SK-N-MC (cell line): ENCODE measurements around the gene RNF34.

Experiments used
- DNase-seq: peaks from one replicate; pipeline ENCODE4 v3.0.0-alpha.2; 2011; ENCODE audit warnings: low read depth, low spot score
- H3K27ac ChIP-seq: fragments of 200-600 bp; sonication (generic); 2 replicates; pipeline ENCODE4 v1.5.1; 2016; ENCODE audit warnings: mixed run types
- H3K36me3 ChIP-seq: fragments of 200-600 bp; sonication (generic); 2 replicates; pipeline ENCODE4 v1.6.1; 2017; ENCODE audit warnings: antibody characterized with exemption, low read length, mixed read lengths; ENCODE audit not compliant: insufficient read depth
- H3K4me3 ChIP-seq: fragments of 200-600 bp; sonication (generic); 2 replicates; pipeline ENCODE4 v1.5.1; 2016
- H3K9ac ChIP-seq: fragments of 200-600 bp; sonication (generic); 2 replicates; pipeline ENCODE4 v1.8.0; 2017; ENCODE audit warnings: mixed run types, mixed read lengths; ENCODE audit not compliant: insufficient read length
- H3K9me3 ChIP-seq: fragments of 200-600 bp; sonication (generic); 2 replicates; pipeline ENCODE4 v1.6.1; 2017; ENCODE audit warnings: low read depth, mild to moderate bottlenecking, antibody characterized with exemption, low read length, moderate library complexity, mixed read lengths
- EZH2 ChIP-seq: fragments of 200-600 bp; sonication (generic); IDR thresholded peaks from one replicate; pipeline ENCODE4 v1.6.1; 2017; ENCODE audit warnings: antibody characterized with exemption
- FOXP2 ChIP-seq: optimal IDR thresholded peaks from 2 replicates; pipeline ENCODE3; 2011; ENCODE audit warnings: mild to moderate bottlenecking, moderate library complexity; ENCODE audit not compliant: insufficient read depth; ENCODE audit errors: extremely low read length, control extremely low read depth
- POLR2AphosphoS5 ChIP-seq: IDR thresholded peaks from 2 replicates; pipeline ENCODE4 v1.6.1; 2012; ENCODE audit warnings: mild to moderate bottlenecking, low read depth, low read length, borderline replicate concordance

Gene RNF34, protein sequence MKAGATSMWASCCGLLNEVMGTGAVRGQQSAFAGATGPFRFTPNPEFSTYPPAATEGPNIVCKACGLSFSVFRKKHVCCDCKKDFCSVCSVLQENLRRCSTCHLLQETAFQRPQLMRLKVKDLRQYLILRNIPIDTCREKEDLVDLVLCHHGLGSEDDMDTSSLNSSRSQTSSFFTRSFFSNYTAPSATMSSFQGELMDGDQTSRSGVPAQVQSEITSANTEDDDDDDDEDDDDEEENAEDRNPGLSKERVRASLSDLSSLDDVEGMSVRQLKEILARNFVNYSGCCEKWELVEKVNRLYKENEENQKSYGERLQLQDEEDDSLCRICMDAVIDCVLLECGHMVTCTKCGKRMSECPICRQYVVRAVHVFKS

DNA sequence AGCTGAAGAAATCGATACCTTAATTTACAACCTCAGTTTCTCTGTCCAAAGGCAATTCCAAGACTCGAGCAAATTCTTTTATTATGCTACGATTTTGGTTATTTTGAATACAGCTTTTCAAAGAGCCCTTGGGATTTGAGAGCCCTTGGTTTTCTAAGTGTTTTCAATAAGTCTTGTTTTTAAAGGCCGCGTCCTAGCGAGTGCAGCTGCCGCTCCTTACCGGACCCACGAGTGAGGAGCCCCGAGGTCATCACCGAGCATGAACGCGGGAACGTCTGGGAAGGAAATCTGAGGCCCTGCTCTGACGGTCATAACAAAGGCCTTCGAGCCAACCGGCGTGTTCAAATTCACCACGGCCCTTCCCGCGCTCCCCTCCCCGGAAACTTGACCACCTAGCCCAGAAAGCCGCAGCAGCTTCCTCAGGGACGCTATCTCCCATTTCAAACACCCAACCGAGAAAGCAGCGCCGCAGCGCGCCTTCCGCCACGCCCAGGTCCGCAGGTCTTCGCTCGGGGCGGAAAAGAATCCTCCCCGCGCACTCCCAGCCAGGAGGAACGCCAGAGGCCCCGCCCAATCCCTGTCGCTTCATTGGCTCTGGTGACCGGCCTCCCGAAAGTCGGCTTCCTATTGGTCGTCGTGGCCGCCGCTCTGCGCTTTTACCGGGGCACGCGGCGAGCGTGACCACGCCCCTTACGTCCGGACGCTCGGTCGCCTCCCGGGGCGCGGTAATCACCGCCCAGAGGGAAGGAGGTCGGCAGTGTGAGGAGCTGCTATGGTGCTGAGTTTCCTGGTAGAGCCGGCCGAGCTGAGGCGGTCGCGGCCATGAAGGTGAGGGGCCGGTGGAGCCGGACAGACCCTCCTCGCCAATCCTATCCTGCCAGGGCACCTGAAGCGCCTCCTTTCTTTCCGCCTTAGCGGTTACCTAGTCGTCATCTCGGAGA is at the start of gene RNF34:
Gene RNF34, plus strand, starts transcription at position 728 of the 941 bp plus-strand sequence. Its CDS starts 95 bp downstream, at position 823.
- peak within 1 kb of the TSS; percentile 74; the same call in 1 of the 2 replicates for H3K27ac ChIP-seq
- peak within 1 kb of the TSS; percentile 81 for H3K4me3 ChIP-seq
- H3K36me3 ChIP-seq: peaks cover 9% of the 10 kb centered on the region; the same call in 1 of the 2 replicates
- peak within 1 kb of the TSS; percentile 86 for H3K9ac ChIP-seq
- H3K9me3 ChIP-seq: no peaks in the 10 kb centered on the region
- peak; percentile 99 for TF ChIP-seq POLR2AphosphoS5
- TF ChIP-seq EZH2: no peak
- DNase-seq: peak; percentile 77

DNA sequence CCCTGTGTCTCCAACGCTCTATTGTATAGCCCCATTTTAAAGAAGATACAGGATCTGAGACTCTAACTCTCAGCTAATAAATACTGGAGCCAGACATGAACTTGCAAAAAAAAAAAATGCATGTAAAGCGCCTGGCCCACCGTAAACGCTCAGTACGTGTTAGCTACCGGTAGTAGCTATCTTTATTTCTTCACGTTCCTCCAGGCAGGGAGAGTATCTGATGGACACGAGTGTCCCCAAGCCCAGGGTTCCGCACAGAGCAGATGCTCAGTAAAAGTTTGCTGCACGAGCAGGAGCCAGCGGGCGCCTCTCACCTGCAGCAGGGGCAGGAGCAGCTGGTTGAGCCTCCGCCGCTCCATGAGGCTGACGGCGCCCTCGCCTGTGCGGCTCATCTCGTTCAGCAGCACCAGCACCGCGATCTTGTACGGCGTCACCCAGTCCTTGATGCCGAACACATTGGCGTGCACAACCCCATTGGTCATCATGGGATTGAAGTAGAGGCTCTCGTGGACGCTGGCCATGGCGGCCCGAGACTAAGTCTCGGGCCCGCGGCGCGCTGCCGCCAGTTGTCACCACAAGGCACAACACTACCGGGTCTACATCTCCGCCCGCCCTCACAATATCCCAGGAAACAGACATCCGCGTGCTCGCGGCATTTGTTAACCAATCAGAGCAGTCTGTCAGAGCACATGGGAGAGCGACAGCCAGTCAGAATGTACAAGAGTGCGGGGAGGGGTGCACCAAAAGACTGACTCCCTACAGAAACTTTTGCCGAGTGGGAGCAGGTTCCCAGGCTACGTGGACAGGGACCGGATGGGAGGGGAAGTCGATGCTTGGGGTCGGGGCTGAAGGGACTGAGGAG is 47.9 kb upstream of the RNF34 start, which contains the start of gene ANAPC5:
Gene ANAPC5, minus strand, starts transcription at position 592 of the 862 bp plus-strand sequence. Its CDS starts 71 bp downstream, at position 521.
- DNase-seq: peak; percentile 98
- Histone ChIP-seq H3K36me3 (peaks cover 9% of the 10 kb centered on the region; the same call in 1 of the 2 replicates), H3K9me3 (no peaks in the 10 kb centered on the region), H3K27ac (peak within 1 kb of the TSS; percentile 84), H3K4me3 (peak within 1 kb of the TSS; percentile 78), H3K9ac (peak within 1 kb of the TSS; percentile 95)
- peak; percentile 74 for TF ChIP-seq POLR2AphosphoS5
- TF ChIP-seq FOXP2: peak; percentile 62
- no peak for TF ChIP-seq EZH2

DNA sequence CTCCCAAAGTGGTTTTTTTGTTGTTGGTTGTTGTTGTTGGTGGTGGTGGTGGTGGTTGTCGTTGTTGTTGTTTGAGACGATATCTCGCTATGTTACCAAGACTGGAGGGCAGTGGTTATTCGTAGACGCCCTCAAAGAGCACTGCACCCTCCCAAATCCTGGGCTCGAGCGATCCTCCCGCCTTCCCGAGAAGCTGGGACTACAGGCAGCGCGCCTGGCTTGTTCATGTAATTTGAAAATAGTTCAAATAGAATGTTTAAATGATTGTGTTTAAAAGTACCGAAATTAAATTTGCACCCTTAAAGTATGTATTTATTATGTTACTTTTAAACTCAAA is 47.3 kb upstream of the RNF34 start:
- 0 out of 2 replicates have a peak, but pooled peaks cover 3% of the 10 kb centered on the region for H3K36me3 ChIP-seq
- H3K27ac ChIP-seq: peak overlapping the region; percentile 84
- peak overlapping the region; percentile 95 for H3K9ac ChIP-seq
- no peaks in the 10 kb centered on the region for H3K9me3 ChIP-seq
- no peak for TF ChIP-seq FOXP2
- TF ChIP-seq EZH2: no peak
- no peak for TF ChIP-seq POLR2AphosphoS5
- peak; percentile 6 for DNase-seq
- H3K4me3 ChIP-seq: peak overlapping the region; percentile 78

DNA sequence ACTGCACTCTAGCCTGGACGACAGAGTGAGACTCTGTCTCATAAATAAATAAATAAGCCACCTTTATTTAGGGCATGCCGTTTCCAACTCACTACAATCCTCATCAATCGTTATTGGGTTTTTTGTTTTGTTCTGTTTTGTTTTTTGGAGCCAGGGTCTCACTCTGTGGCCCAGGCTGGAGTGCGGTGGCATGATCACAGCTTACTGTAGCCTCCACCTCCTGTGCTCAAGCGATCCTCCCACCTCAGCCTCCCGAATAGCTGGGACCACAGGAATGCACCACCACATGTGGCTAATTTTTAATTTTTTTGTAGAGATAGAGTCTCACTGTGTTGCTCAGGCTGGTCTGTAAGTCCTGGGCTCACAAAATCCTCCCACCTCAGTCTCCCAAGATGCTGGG is 44.1 kb upstream of the RNF34 start:
- Histone ChIP-seq H3K36me3 (no peaks in the 10 kb centered on the region), H3K27ac (no peak overlapping the region), H3K9ac (no peak overlapping the region), H3K4me3 (no peak overlapping the region), H3K9me3 (no peaks in the 10 kb centered on the region)
- no peak for DNase-seq
- TF ChIP-seq EZH2 (no peak), POLR2AphosphoS5 (no peak), FOXP2 (no peak)

DNA sequence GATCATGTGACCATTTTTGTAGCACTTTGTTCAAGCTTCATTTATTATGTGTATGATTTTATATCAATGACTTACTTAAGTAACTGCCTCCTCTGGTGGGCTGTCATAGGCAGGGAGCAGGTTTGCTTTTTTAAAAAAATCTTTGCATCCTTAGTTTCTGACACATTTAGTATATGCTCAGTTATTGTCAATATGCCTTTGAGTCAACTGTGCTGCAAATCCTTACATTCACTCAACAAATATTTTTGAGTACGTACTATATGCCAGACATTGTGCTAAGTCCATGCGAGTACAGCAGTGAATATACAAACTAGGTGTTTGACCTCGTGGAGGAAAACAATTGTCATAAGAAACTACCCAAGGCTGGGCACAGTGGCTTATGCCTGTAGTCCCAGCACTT is 43.3 kb upstream of the RNF34 start:
- no peak overlapping the region for H3K9ac ChIP-seq
- H3K9me3 ChIP-seq: no peaks in the 10 kb centered on the region
- DNase-seq: no peak
- TF ChIP-seq EZH2 (no peak), FOXP2 (no peak), POLR2AphosphoS5 (no peak)
- no peak overlapping the region for H3K27ac ChIP-seq
- H3K36me3 ChIP-seq: no peaks in the 10 kb centered on the region
- no peak overlapping the region for H3K4me3 ChIP-seq

DNA sequence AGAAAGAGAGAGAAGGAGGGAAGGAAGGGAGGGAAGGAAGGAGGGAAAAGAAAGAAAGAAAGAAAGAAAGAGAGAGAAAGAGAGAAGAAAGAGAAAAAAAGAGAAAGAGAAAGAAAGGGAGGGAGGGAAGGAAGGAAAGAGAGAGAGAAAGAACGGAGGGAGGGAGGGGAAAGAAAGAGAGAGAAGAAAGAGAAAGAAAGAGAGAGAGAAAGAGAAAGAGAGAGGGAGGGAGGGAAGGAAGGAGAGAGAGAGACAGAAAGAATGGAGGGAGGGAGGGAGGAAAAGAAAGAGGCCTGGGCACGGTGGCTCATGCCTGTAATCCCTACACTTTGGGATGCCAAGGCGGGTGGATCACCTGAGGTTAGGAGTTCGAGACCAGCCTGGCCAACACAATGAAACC is 42.6 kb upstream of the RNF34 start:
- Histone ChIP-seq H3K27ac (no peak overlapping the region), H3K9me3 (no peaks in the 10 kb centered on the region), H3K4me3 (no peak overlapping the region), H3K9ac (no peak overlapping the region), H3K36me3 (no peaks in the 10 kb centered on the region)
- DNase-seq: no peak
- no peak for TF ChIP-seq FOXP2
- TF ChIP-seq POLR2AphosphoS5: no peak
- no peak for TF ChIP-seq EZH2

DNA sequence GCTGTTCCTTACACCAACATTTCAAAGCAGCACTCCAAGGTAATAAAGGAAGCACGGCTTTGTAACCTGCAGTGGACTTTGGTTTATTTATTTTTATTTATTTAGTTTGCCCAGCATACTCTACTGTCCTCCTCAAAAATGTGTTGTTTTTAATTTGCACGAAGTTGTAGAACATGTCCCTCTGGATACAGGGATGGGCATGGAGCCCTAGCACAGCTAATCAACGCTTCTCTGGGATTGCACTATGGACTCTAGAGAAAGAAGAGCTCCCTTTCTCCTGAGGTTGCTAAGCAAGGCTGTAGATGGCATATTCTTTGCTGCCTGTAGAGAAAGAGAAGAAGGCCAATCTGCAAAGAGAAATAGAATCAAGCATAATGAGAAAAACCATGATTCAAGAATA is 41.8 kb upstream of the RNF34 start:
- H3K9me3 ChIP-seq: no peaks in the 10 kb centered on the region
- TF ChIP-seq EZH2 (no peak), FOXP2 (no peak), POLR2AphosphoS5 (no peak)
- no peak overlapping the region for H3K9ac ChIP-seq
- H3K36me3 ChIP-seq: no peaks in the 10 kb centered on the region
- no peak overlapping the region for H3K27ac ChIP-seq
- DNase-seq: no peak
- H3K4me3 ChIP-seq: no peak overlapping the region

DNA sequence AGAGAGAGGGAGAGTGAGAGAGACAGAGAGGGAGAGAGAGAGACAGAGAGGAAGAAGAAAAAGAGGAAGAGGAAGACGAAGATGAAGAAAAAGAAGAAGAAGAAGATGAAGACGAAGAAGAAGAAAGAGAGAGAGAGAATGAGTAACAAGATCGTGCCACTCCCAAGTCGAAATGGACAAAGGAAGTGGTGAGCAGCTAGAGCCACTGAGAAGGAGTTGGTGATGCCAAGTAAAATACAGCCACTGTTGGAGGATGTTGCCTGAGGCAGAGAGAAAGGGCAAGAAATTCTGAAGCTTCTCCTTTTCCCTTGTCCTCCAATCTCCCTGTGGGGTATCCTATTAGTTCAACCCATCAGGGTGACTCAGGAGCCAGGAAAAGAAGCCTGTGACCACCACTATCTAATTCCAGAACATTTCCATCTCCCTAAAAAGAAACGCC is 35.2 kb upstream of the RNF34 start:
- Histone ChIP-seq H3K27ac (no peak overlapping the region), H3K36me3 (no peaks in the 10 kb centered on the region), H3K9me3 (no peaks in the 10 kb centered on the region), H3K9ac (no peak overlapping the region), H3K4me3 (no peak overlapping the region)
- TF ChIP-seq POLR2AphosphoS5 (no peak), FOXP2 (no peak), EZH2 (no peak)
- no peak for DNase-seq
